Small intestine (tissue), 7 donors: ENCODE measurements around the gene ITGAV. TPM values are rescaled to one million over a fixed set of nuclear protein-coding genes. Genes with fewer than 3 reads are reported as not detected.

ENCODE experiments used
- DNase-seq, 2 donors: peaks; one replicate each; pipeline versions ENCODE4 v3.0.0 to v3.0.0-alpha.2; 2013
- FAIRE-seq: peaks from 2 replicates; lab custom pipeline; 2012; peaks lifted over from hg19 to GRCh38; lab: Jason Lieb, UNC
- H3K27ac ChIP-seq, 3 donors: one replicate each; pipeline ENCODE4 v1.5.1; 2013; ENCODE audit warnings: low read length in 2 of 3, mild to moderate bottlenecking in 2 of 3, control low read depth in 1 of 3, inconsistent platforms in 1 of 3, low read depth in 1 of 3, moderate library complexity in 1 of 3
- H3K27me3 ChIP-seq, 3 donors: one replicate each; pipeline ENCODE4 v1.6.1; 2013; ENCODE audit warnings: low read length in 3 of 3, inconsistent platforms in 1 of 3; ENCODE audit not compliant: control insufficient read depth in 3 of 3, insufficient read depth in 3 of 3
- H3K36me3 ChIP-seq, 3 donors: one replicate each; pipeline ENCODE4 v1.6.1; 2013; ENCODE audit warnings: low read length in 3 of 3, inconsistent platforms in 1 of 3, low read depth in 1 of 3, mild to moderate bottlenecking in 1 of 3, moderate library complexity in 1 of 3; ENCODE audit not compliant: control insufficient read depth in 3 of 3, insufficient read depth in 2 of 3
- H3K4me1 ChIP-seq, 3 donors: one replicate each; pipeline ENCODE4 v1.6.1; 2013; ENCODE audit warnings: low read length in 2 of 3, inconsistent platforms in 1 of 3, low read depth in 1 of 3, mild to moderate bottlenecking in 1 of 3, moderate library complexity in 1 of 3; ENCODE audit not compliant: control insufficient read depth in 3 of 3, insufficient read depth in 2 of 3
- H3K4me3 ChIP-seq, 3 donors: one replicate each; pipeline ENCODE4 v1.5.1; 2013; ENCODE audit warnings: low read length in 3 of 3, control low read depth in 1 of 3, inconsistent platforms in 1 of 3, low read depth in 1 of 3, mild to moderate bottlenecking in 1 of 3, moderate library complexity in 1 of 3
- H3K9me3 ChIP-seq, 2 donors: one replicate each; pipeline ENCODE4 v1.6.1; 2013; ENCODE audit warnings: low read depth in 1 of 2, low read length in 1 of 2; ENCODE audit not compliant: control insufficient read depth in 2 of 2, insufficient read depth in 1 of 2
- WGBS, 3 donors: extraction: QIAGEN DNeasy Blood & Tissue Kit; methylation state at CpG; one replicate each; pipeline ENCODE4 v1.1.7; 2013; 5-methylcytosine and 5-hydroxymethylcytosine counted together
- polyA plus RNA-seq, 4 donors: library from polyadenylated mRNA; stranded (reverse) in 3 of 4; unstranded in 1 of 4; fragments of 200-250 nt in 3 of 4; fragments of 120-200 nt in 1 of 4; gene quantifications; one replicate each; pipeline versions ENCODE4 v1.2.1 to v1.2.3, GENCODE V29; 2013
- donor health status: healthy with polysubstance abuse.
- donor health status: control.
- donor health status: control.
- donor health status: Bipolar disorder and iron deficiency.
- donor health status: healthy.

The ITGAV gene
- polyA plus RNA-seq, 4 donors = 4.0 to 48.2 (median 7.4) TPM

GRCh38 chr2:186670831-186671230, 81.0 kb downstream of the ITGAV start:
- H3K36me3 ChIP-seq = peaks cover 6 to 27% (median 27%) of the 10 kb centered on the region in 3 donors
- DNase-seq (no peak), FAIRE-seq (no peak)
- H3K27ac ChIP-seq = no peak overlapping the region
- H3K4me3 ChIP-seq = no peak overlapping the region
- H3K9me3 ChIP-seq = peaks cover 0 to 8% of the 10 kb centered on the region in 2 donors
- H3K4me1 ChIP-seq = no peaks in the 10 kb centered on the region
- H3K27me3 ChIP-seq = no peaks in the 10 kb centered on the region
- 96 to 100% (median 97%) methylated on average over 2 of the region's 2 CpGs for WGBS, 3 donors

DNA sequence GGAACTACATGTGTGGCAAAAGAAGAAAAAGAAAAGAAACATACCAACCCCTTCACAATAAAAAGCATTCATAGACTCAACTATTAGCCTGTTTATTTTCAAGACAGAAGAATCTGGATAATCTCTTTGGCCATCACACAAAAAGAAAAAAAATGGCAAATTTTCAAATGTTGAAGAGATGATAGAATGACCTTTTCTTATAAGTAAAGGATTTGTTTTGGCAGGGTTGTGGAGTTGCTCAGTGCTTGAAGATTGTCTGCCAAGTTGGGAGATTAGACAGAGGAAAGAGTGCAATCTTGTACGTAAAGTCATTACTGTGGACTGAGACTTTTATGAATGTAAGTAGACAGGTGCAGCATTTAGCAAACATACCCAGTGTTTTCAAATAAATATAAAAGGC, 85.5 kb downstream of the ITGAV start:
- no peak for FAIRE-seq
- 79 to 97% (median 94%) methylated on average over 1 of the region's 1 CpG for WGBS, 3 donors
- no peaks in the 10 kb centered on the region for H3K4me1 ChIP-seq
- no peak for DNase-seq
- H3K9me3 ChIP-seq = peaks cover 0 to 8% of the 10 kb centered on the region in 2 donors
- H3K36me3 ChIP-seq = peaks cover 6 to 25% (median 16%) of the 10 kb centered on the region in 3 donors
- H3K27me3 ChIP-seq = no peaks in the 10 kb centered on the region
- no peak overlapping the region for H3K27ac ChIP-seq
- H3K4me3 ChIP-seq = no peak overlapping the region

- no peak for FAIRE-seq
- 83 to 90% (median 83%) methylated on average over 4 of the region's 4 CpGs for WGBS, 3 donors
- Histone ChIP-seq H3K27ac (no peak overlapping the region), H3K9me3 (no peaks in the 10 kb centered on the region), H3K36me3 (no peaks in the 10 kb centered on the region), H3K4me3 (no peak overlapping the region), H3K27me3 (no peaks in the 10 kb centered on the region), H3K4me1 (no peaks in the 10 kb centered on the region)
- DNase-seq = no peak
These were observed 93.5 kb downstream of the ITGAV start for GRCh38 chr2:186683341-186683740.

DNA sequence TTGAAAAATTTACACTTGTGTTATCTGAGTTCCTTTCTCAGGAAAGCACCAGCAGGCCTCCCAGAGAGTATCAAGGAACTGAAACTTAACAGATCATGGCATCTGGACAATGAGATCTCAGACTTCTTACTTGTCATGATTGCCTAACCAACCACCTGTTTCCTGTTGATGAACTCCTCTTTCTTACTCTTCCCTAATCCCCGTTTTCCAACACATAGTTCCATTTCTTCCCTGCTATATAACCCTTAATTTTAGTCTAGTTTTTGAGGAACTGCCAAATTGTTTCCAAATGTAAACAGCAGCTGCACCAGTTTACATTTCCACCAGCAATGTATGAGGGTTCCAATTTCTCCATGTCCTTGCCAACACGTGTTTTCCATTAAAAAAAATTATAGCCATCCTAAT, 98.0 kb downstream of the ITGAV start:
- H3K36me3 ChIP-seq = no peaks in the 10 kb centered on the region
- H3K4me1 ChIP-seq = no peaks in the 10 kb centered on the region
- H3K27me3 ChIP-seq = peaks cover 0 to 3% (median 0%) of the 10 kb centered on the region in 3 donors
- no peak overlapping the region for H3K27ac ChIP-seq
- FAIRE-seq = no peak
- no peak overlapping the region for H3K4me3 ChIP-seq
- 55 to 71% (median 64%) methylated on average over 2 of the region's 2 CpGs for WGBS, 3 donors
- H3K9me3 ChIP-seq = no peaks in the 10 kb centered on the region
- DNase-seq = no peak

DNA sequence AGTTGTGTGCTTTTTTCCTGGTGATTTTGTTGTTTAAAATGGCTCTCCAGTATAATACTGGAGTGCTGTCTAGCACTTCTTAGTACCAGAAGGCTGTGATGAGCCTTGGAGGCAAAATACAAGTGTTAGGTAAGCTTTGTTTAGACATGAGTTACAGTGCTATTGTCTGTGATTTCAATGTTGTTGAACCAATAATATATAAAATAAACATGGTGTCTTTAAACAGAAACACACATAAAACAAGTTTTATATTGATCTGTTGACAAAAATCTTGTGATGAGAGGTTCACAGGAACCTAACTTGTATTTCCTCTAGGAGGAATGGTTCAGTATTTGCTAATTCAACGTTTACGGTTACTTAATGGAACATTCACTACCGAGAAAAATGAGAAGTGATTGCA, 99.0 kb downstream of the ITGAV start:
- Histone ChIP-seq H3K4me3 (no peak overlapping the region), H3K4me1 (no peaks in the 10 kb centered on the region), H3K9me3 (no peaks in the 10 kb centered on the region), H3K27ac (no peak overlapping the region), H3K27me3 (peaks cover 0 to 3% (median 0%) of the 10 kb centered on the region in 3 donors), H3K36me3 (no peaks in the 10 kb centered on the region)
- 83 to 92% (median 85%) methylated on average over 3 of the region's 3 CpGs for WGBS, 3 donors
- FAIRE-seq (no peak), DNase-seq (no peak)

GRCh38 chr2:186690786-186691185, 100.9 kb downstream of the ITGAV start:
- FAIRE-seq (no peak), DNase-seq (no peak)
- no peak overlapping the region for H3K27ac ChIP-seq
- H3K4me3 ChIP-seq = no peak overlapping the region
- H3K4me1 ChIP-seq = no peaks in the 10 kb centered on the region
- peaks cover 0 to 14% (median 2%) of the 10 kb centered on the region in 3 donors for H3K27me3 ChIP-seq
- H3K9me3 ChIP-seq = no peaks in the 10 kb centered on the region
- 87 to 96% (median 92%) methylated on average over 2 of the region's 2 CpGs for WGBS, 3 donors
- H3K36me3 ChIP-seq = no peaks in the 10 kb centered on the region

- FAIRE-seq (no peak), DNase-seq (no peak)
- Histone ChIP-seq H3K4me3 (no peak overlapping the region), H3K4me1 (no peaks in the 10 kb centered on the region), H3K9me3 (no peaks in the 10 kb centered on the region), H3K27ac (no peak overlapping the region), H3K27me3 (peaks cover 0 to 14% (median 2%) of the 10 kb centered on the region in 3 donors), H3K36me3 (no peaks in the 10 kb centered on the region)
These were observed 101.4 kb downstream of the ITGAV start for GRCh38 chr2:186691231-186691630.

- WGBS, 3 donors = 91 to 95% (median 94%) methylated on average over 5 of the region's 5 CpGs
- Histone ChIP-seq H3K4me3 (no peak overlapping the region), H3K27me3 (peaks cover 0 to 14% (median 2%) of the 10 kb centered on the region in 3 donors), H3K36me3 (no peaks in the 10 kb centered on the region), H3K27ac (no peak overlapping the region), H3K9me3 (no peaks in the 10 kb centered on the region), H3K4me1 (no peaks in the 10 kb centered on the region)
- DNase-seq (no peak), FAIRE-seq (no peak)
These were observed 102.0 kb downstream of the ITGAV start for GRCh38 chr2:186691900-186692299.

GRCh38 chr2:186693446-186693832, 103.6 kb downstream of the ITGAV start:
- DNase-seq (no peak), FAIRE-seq (no peak)
- 45 to 58% (median 50%) methylated on average over 7 of the region's 7 CpGs for WGBS, 3 donors
- Histone ChIP-seq H3K4me1 (no peaks in the 10 kb centered on the region), H3K27me3 (peaks cover 0 to 14% (median 2%) of the 10 kb centered on the region in 3 donors), H3K9me3 (no peaks in the 10 kb centered on the region), H3K4me3 (peak overlapping the region; percentile 48 to 70 (median 52)), H3K27ac (no peak overlapping the region), H3K36me3 (no peaks in the 10 kb centered on the region)
